Loucy (cell line): ENCODE data around the gene USP1.

Experiments
- EZH2phosphoT487 ChIP-seq: fragments of 200-600 bp; IDR thresholded peaks from 2 replicates; pipeline ENCODE4 v1.6.1; 2018; ENCODE audit warnings: antibody characterized with exemption, mild to moderate bottlenecking, moderate library complexity, borderline replicate concordance
- TF ChIP-seq, protein P1 (sequence below): fragments of 200-600 bp; sonication (generic); conservative IDR thresholded peaks from 2 replicates; pipeline ENCODE4 v1.5.1; 2014; ENCODE audit warnings: mild to moderate bottlenecking, antibody characterized with exemption, low read length

DNA sequence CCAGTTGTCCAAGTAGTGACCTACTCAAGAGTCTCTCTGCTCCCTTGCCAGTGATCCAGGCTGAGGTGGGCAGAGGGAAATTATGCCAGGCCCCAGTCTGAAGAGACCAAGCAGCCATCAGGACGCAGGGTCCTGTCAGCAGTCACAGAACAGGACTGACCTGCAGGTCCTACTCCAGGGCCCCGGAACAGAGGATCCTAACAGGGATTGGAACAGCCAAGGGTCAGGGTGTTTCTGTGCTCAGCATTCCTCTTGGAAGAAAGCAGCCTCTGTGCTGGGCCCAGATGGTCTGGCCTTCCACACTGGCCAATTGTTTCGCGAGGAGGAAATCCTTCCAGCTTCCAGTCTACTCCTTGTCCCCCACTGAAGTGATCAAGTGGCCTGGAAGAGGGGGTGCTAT, 41.6 kb upstream of the USP1 start:
- TF ChIP-seq EZH2phosphoT487 = no peak
- TF ChIP-seq, protein P1, sequence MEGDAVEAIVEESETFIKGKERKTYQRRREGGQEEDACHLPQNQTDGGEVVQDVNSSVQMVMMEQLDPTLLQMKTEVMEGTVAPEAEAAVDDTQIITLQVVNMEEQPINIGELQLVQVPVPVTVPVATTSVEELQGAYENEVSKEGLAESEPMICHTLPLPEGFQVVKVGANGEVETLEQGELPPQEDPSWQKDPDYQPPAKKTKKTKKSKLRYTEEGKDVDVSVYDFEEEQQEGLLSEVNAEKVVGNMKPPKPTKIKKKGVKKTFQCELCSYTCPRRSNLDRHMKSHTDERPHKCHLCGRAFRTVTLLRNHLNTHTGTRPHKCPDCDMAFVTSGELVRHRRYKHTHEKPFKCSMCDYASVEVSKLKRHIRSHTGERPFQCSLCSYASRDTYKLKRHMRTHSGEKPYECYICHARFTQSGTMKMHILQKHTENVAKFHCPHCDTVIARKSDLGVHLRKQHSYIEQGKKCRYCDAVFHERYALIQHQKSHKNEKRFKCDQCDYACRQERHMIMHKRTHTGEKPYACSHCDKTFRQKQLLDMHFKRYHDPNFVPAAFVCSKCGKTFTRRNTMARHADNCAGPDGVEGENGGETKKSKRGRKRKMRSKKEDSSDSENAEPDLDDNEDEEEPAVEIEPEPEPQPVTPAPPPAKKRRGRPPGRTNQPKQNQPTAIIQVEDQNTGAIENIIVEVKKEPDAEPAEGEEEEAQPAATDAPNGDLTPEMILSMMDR = no peak
